ENCODE results near the gene RPH3AL. TPM values are rescaled to one million over a fixed set of nuclear protein-coding genes. Genes with fewer than 3 reads are reported as not detected.
A peak's percentile ranks its signal among the peaks of the same experiment; 100 is the strongest.
"Not testable (repeated sequence)": the region's sequence is repeated elsewhere in the genome, so short reads cannot be mapped to it uniquely, and the experiment has no call there.

Gene RPH3AL
- total RNA-seq, 2 experiments from 2014 or later: 2.4 to 2.8 TPM

- H3K4me3 ChIP-seq (ENCODE audit: low read length); intact Hi-C loops (cut with DNase I, micrococcal nuclease); H3K36me3 ChIP-seq (ENCODE audit: insufficient read depth, low read length); H3K27ac Mint-ChIP-seq; POLR2A ChIA-PET; H3K27me3 Mint-ChIP-seq; H3K4me1 Mint-ChIP-seq (ENCODE audit: low read depth); H3K9me3 Mint-ChIP-seq; H3K27me3 ChIP-seq (ENCODE audit: control insufficient read depth in 1 of 2, insufficient read depth in 2 of 2, low read length in 2 of 2); CTCF ChIA-PET; H3K4me3 Mint-ChIP-seq; ATAC-seq (ENCODE audit: poor library complexity); H3K27ac ChIP-seq (ENCODE audit: low read depth in 1 of 2, low read length in 2 of 2); H3K36me3 Mint-ChIP-seq (ENCODE audit: low read depth): not testable (repeated sequence)
- Histone ChIP-seq H3K4me1 (ENCODE audit: insufficient read depth, low read length) (peaks cover 15% of the 10 kb centered on the region), H3K9me3 (ENCODE audit: control insufficient read depth in 1 of 2, insufficient read depth in 1 of 2, low read length in 2 of 2) (peaks cover 0 to 11% of the 10 kb centered on the region in 2 experiments)
- DNase-seq: peak in 3 of 14 experiments; percentile 27 to 41 (median 35)
These were observed 14.3 kb upstream of the RPH3AL start for GRCh38 chr17:366657-367615.

- H3K4me3 Mint-ChIP-seq: no peak overlapping the region
These were observed 12.2 kb upstream of the RPH3AL start for GRCh38 chr17:364766-365165.

GRCh38 chr17:364308-364707 lies 11.7 kb upstream of the RPH3AL start:
- no peak for ATAC-seq (ENCODE audit: poor library complexity)
- Histone ChIP-seq H3K9me3 (ENCODE audit: control insufficient read depth in 1 of 2, insufficient read depth in 1 of 2, low read length in 2 of 2) (peaks cover 0 to 11% of the 10 kb centered on the region in 2 experiments), H3K27me3 (ENCODE audit: control insufficient read depth in 1 of 2, insufficient read depth in 2 of 2, low read length in 2 of 2) (no peaks in the 10 kb centered on the region), H3K4me1 (ENCODE audit: insufficient read depth, low read length) (peaks cover 15% of the 10 kb centered on the region), H3K36me3 (ENCODE audit: insufficient read depth, low read length) (no peaks in the 10 kb centered on the region), H3K4me3 (ENCODE audit: low read length) (no peak overlapping the region), H3K27ac (ENCODE audit: low read depth in 1 of 2, low read length in 2 of 2) (no peak overlapping the region)
- no peaks in the 10 kb centered on the region for H3K27me3 Mint-ChIP-seq
- H3K4me1 Mint-ChIP-seq (ENCODE audit: low read depth): no peaks in the 10 kb centered on the region
- H3K9me3 Mint-ChIP-seq: peaks cover 3% of the 10 kb centered on the region
- ChIA-PET POLR2A (no interaction called here), CTCF (interaction anchor here (0.6 kb wide), 1 partner anchor 11 kb away, joined by 3 read pairs; no protein-coding TSS in a partner anchor)
- H3K27ac Mint-ChIP-seq: no peak overlapping the region
- H3K4me3 Mint-ChIP-seq: no peak overlapping the region
- intact Hi-C loops (cut with DNase I, micrococcal nuclease): no loop called here
- peaks cover under 1% of the 10 kb centered on the region for H3K36me3 Mint-ChIP-seq (ENCODE audit: low read depth)
- TF ChIP-seq CTCF (IDR thresholded peaks at IDR 0.05): no peak
- DNase-seq: no peak

More at GRCh38 chr17:364766-365165, 12.2 kb upstream of the RPH3AL start:
- Mint-ChIP-seq H3K27ac (no peak overlapping the region), H3K4me1 (ENCODE audit: low read depth) (no peaks in the 10 kb centered on the region), H3K9me3 (peaks cover 3% of the 10 kb centered on the region), H3K27me3 (no peaks in the 10 kb centered on the region), H3K36me3 (ENCODE audit: low read depth) (peaks cover 5% of the 10 kb centered on the region)
- H3K9me3 ChIP-seq (ENCODE audit: control insufficient read depth in 1 of 2, insufficient read depth in 1 of 2, low read length in 2 of 2): peaks cover 0 to 11% of the 10 kb centered on the region in 2 experiments
- DNase-seq: no peak
- no peak overlapping the region for H3K4me3 ChIP-seq (ENCODE audit: low read length)
- CTCF ChIA-PET: no interaction called here
- peaks cover 15% of the 10 kb centered on the region for H3K4me1 ChIP-seq (ENCODE audit: insufficient read depth, low read length)
- intact Hi-C loops (cut with DNase I, micrococcal nuclease): no loop called here
- no peaks in the 10 kb centered on the region for H3K27me3 ChIP-seq (ENCODE audit: control insufficient read depth in 1 of 2, insufficient read depth in 2 of 2, low read length in 2 of 2)
- H3K27ac ChIP-seq (ENCODE audit: low read depth in 1 of 2, low read length in 2 of 2): no peak overlapping the region
- peaks cover 2% of the 10 kb centered on the region for H3K36me3 ChIP-seq (ENCODE audit: insufficient read depth, low read length)
- no peak for TF ChIP-seq CTCF (IDR thresholded peaks at IDR 0.05)
- POLR2A ChIA-PET: no interaction called here
- ATAC-seq (ENCODE audit: poor library complexity): no peak
